SK-MEL-5 (cell line): ENCODE results near the gene ZAR1L. TPM values are rescaled to one million over a fixed set of nuclear protein-coding genes. Genes with fewer than 3 reads are reported as not detected.
"Not testable (repeated sequence)": the region's sequence is repeated elsewhere in the genome, so short reads cannot be mapped to it uniquely, and the experiment has no call there.

Source experiments
- DNase-seq: peaks from one replicate; pipeline ENCODE4 v3.0.0-alpha.2; 2016; ENCODE audit warnings: low read depth, low spot score
- in situ Hi-C: cut with HindIII; loops from 2 replicates; pipeline ENCODE4 v1.10.0; 2016; ENCODE audit warnings: low sequenced_read_pairs, high pct_unique_total_duplicates, low pct_unique_long_range_greater_than_20kb
- polyA plus RNA-seq, 2 experiments: library from polyadenylated mRNA; depleted of rRNA; stranded (reverse); fragments of >200 nt; gene quantifications; 2 replicates each; pipeline ENCODE4 v1.2.3, GENCODE V29; 2015
- total RNA-seq: library from RNA; depleted of rRNA; stranded (reverse); fragments of >200 nt; shearing (Covaris generic); gene quantifications from 2 replicates; pipeline ENCODE4 v1.2.3, GENCODE V29; 2014; rRNA removed

Gene ZAR1L, protein sequence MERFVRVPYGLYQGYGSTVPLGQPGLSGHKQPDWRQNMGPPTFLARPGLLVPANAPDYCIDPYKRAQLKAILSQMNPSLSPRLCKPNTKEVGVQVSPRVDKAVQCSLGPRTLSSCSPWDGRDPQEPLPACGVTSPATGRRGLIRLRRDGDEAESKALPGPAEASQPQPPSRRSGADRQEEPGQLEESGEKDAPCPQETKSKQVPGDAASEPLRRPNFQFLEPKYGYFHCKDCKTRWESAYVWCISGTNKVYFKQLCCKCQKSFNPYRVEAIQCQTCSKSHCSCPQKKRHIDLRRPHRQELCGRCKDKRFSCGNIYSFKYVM
- not detected in 2 replicates for total RNA-seq
- not detected in 2 replicates for polyA plus RNA-seq (2015; cell fraction: cytosol; rRNA removed)
- polyA plus RNA-seq (2015; cell fraction: nucleus; rRNA removed), result not detected in 2 replicates

DNA sequence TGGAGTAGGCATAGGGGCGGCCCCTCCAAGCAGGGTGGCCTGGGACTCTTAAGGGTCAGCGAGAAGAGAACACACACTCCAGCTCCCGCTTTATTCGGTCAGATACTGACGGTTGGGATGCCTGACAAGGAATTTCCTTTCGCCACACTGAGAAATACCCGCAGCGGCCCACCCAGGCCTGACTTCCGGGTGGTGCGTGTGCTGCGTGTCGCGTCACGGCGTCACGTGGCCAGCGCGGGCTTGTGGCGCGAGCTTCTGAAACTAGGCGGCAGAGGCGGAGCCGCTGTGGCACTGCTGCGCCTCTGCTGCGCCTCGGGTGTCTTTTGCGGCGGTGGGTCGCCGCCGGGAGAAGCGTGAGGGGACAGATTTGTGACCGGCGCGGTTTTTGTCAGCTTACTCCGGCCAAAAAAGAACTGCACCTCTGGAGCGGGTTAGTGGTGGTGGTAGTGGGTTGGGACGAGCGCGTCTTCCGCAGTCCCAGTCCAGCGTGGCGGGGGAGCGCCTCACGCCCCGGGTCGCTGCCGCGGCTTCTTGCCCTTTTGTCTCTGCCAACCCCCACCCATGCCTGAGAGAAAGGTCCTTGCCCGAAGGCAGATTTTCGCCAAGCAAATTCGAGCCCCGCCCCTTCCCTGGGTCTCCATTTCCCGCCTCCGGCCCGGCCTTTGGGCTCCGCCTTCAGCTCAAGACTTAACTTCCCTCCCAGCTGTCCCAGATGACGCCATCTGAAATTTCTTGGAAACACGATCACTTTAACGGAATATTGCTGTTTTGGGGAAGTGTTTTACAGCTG, at the start of gene ZAR1L, which contains the start of gene BRCA2:
Gene ZAR1L (minus strand): TSS at position 126 of the 790 bp plus-strand sequence. CDS start 3,438 bp downstream, outside the sequence.
Gene BRCA2 (plus strand): TSS at position 271 of the 790 bp plus-strand sequence. CDS start 953 bp downstream, outside the sequence.
- in situ Hi-C loops, result no loop called here
- DNase-seq, result peak; percentile 88

DNA sequence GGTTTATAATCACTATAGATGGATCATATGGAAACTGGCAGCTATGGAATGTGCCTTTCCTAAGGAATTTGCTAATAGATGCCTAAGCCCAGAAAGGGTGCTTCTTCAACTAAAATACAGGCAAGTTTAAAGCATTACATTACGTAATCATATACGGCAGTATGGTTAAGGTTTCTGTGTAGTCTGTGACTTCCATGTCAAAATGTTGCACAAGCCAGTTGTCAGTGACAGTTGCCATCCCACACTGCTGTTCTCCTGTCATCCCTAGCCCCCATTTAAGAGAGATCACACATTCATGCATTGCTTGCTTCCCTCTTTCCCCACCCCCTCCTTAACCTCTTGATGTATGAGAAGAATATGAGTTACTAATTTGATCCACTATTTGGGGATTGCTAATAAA, 47.4 kb upstream of the ZAR1L start:
- in situ Hi-C loops, result no loop called here
- no peak for DNase-seq

DNA sequence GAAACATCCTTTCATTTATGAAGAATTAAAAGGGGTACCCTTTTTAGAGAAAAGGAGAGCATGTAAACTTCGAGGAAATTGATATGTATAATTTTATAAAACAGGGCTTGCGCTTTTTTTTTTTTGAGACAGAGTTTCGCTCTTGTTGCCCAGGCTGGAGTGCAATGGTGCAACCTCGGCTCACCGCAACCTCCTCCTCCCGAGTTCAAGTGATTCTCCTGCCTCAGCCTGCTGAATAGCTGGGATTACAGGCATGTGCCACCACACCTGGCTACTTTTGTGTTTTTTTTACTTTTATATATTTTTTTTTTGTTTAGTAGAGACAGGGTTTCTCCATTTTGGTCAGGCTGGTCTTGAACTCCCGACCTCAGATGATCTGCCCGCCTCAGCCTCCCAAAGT, 40.8 kb upstream of the ZAR1L start:
- in situ Hi-C loops, DNase-seq: not testable (repeated sequence)

DNA sequence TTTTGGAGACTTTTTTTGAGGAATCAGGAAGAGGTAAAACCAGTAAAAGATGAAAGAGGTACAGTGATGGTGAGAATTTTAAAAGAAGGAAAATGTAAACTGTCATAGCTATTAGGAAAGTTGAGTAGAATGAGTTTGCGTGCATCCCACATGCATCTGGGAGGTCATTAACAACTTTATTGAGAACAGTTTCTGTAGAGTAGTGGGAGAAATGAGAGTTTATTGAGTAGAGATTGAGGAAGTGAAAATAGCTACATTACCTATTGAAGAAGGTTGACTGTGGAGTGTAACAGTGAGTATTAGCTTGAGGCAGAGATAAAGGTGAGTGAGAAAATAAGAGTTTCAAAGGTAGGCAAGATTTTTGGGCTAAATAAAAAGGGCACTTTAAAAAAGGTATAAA, 38.9 kb upstream of the ZAR1L start:
- in situ Hi-C loops, result no loop called here

DNA sequence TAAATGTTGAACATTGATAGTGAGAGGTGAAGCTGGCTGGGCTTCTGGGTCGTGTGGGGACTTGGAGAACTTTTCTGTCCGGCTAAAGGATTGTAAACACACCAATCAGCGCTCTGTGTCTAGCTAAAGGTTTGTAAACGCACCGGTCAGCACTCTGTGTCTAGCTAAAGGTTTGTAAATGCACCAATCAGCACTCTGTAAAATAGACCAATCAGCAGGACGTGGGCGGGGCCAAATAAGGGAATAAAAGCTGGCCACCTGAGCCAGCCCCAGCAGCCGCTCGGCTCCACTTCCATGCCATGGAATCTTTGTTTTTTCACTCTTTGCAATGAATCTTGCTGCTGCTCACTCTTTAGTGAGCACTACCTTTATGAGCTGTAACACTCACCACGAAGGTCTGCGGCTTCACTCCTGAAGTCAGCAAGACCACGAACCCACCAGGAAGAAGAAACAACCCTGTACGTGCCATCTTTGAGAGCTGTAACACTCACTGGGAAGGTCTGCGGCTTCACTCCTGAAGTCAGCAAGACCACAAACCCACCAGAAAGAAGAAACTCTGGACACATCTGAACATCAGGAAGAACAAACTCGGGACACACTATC, 35.8 kb upstream of the ZAR1L start:
- DNase-seq, in situ Hi-C loops: not testable (repeated sequence)

More for the DNA sequence above, 38.9 kb upstream of the ZAR1L start:
- DNase-seq, result no peak

DNA sequence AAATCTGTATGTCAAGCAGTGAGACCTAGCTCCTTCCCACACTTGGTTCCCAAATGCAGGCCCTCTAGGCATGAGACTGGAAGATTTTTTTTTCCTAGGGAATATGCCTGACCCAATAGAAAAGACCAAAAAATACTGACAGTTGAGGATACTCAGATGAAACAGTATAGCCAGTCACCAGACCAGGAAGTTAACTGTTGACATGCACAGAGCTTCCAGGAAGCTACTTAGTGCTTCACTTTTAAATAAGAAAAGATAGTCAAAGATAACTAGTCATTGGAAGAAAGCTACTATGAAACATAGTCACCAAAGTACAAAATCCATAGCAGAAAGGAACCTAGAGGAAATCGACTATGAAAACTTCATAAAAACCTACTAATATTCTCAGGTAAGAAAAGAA, 32.5 kb upstream of the ZAR1L start:
- in situ Hi-C loops, result no loop called here

DNA sequence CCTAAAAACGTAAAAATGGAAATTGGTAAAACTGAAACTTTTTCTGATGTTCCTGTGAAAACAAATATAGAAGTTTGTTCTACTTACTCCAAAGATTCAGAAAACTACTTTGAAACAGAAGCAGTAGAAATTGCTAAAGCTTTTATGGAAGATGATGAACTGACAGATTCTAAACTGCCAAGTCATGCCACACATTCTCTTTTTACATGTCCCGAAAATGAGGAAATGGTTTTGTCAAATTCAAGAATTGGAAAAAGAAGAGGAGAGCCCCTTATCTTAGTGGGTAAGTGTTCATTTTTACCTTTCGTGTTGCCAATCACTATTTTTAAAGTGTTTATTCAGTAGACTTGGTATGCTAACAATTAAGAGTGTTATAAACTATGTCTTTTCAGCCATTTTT, 25.8 kb upstream of the ZAR1L start:
- DNase-seq, result no peak
- in situ Hi-C loops, result no loop called here

More for the DNA sequence above, 32.5 kb upstream of the ZAR1L start:
- DNase-seq, result no peak

DNA sequence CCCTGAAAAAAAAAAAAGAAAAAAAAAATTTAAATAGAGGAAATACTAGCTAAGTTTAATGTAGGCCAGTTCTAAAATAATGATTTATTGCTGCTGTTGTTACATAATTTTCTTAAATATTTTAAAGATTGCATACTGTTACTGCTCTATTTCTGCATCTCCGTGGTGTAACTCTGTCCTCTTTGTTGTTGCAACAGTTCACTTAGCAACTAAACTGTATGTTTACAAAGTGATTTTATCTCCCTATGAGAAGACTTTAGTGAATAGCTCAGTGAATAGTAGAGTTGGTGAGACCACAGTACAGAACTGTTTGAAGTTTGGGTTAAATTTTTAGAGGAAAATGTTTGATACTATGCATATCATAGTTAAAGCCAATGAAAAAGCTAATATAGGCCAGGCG, 19.5 kb upstream of the ZAR1L start:
- in situ Hi-C loops, result no loop called here
- no peak for DNase-seq

DNA sequence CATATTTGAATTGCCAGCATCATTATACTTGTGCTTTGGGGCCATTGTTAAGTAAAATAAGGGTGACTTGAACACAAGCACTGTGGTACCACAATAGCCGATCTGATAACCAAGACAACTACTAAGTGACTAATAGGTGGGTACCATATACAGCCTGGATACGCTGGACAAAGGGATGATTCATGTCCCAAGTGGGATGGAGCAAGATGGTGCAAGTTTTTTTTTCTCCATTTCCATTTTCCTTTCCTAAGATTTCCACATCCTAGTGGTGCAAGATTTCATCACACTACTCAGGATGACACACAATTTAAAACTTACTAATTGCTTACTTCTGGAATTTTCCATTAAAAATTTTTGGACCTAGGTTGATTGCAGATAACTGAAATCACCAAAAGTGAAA, 15.3 kb upstream of the ZAR1L start:
- in situ Hi-C loops, result no loop called here
- DNase-seq, result no peak

DNA sequence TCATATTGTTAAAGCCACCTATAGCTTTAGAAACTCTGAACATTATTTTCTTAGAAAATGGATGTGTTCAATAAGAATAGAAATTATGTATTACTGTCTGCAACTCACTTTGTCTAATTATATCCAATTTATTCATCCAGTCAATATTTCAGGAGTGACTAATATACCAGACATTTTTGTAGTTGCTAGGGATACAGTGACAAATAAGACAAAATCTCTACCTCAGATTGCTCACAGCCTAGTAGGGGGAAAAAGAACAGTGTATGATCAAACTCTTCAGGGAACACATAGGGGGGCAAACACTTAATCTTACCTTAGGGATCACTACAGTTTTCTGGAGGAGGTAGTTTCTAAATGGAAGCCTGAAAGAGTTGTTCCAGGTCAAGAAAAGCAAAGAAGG, 8.7 kb upstream of the ZAR1L start:
- in situ Hi-C loops, result no loop called here
- DNase-seq, result no peak

DNA sequence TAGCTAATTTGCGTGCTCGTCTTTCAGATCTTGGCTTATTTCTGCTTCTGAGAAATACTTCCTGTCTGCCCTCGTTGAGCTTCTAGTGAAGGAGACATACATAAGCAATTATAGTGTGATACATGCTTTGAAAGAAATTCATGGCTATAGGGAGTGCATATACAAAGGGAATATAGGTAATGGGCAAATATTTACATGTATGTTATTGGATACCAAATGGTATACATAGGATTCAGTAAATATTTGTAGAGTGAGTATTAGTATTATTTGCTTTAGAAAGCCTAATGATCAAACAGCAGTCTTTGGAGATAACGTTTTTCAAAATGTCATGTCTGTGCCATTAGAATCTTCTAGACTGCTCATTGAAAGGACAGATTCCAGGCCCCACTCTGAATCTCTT, 5.4 kb upstream of the ZAR1L start:
- DNase-seq, result no peak
- in situ Hi-C loops, result no loop called here

DNA sequence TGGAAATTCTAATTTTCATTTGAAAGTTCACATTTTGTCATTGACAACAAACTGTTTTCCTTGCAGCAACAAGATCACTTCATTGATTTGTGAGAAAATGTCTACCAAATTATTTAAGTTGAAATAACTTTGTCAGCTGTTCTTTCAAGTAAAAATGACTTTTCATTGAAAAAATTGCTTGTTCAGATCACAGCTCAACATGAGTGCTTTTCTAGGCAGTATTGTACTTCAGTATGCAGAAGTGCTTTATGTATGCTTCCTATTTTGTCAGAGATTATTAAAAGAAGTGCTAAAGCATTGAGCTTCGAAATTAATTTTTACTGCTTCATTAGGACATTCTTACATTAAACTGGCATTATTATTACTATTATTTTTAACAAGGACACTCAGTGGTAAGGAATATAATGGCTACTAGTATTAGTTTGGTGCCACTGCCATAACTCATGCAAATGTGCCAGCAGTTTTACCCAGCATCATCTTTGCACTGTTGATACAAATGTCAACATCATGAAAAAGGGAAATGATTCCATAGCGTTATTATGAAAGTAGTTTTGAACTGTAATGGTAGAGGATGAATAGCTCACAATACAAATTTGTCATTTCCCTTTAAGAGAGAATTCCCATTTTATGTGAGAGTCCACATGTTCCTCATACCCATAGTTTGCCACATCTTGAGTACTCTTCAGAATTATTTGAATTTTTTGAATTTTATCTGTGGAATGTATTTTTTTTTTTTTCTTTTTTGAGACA, 2.7 kb upstream of the ZAR1L start:
- DNase-seq, result no peak
- in situ Hi-C loops, result no loop called here

DNA sequence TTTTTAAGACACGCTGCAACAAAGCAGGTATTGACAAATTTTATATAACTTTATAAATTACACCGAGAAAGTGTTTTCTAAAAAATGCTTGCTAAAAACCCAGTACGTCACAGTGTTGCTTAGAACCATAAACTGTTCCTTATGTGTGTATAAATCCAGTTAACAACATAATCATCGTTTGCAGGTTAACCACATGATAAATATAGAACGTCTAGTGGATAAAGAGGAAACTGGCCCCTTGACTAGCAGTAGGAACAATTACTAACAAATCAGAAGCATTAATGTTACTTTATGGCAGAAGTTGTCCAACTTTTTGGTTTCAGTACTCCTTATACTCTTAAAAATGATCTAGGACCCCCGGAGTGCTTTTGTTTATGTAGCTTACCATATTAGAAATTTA, 1.3 kb upstream of the ZAR1L start:
- in situ Hi-C loops, result no loop called here
- peak; percentile 2 for DNase-seq

DNA sequence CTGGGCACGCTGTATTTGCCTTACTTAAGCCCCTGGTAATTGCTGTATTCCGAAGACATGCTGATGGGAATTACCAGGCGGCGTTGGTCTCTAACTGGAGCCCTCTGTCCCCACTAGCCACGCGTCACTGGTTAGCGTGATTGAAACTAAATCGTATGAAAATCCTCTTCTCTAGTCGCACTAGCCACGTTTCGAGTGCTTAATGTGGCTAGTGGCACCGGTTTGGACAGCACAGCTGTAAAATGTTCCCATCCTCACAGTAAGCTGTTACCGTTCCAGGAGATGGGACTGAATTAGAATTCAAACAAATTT, 821 bp upstream of the ZAR1L start:
- no peak for DNase-seq
- in situ Hi-C loops, result no loop called here

DNA sequence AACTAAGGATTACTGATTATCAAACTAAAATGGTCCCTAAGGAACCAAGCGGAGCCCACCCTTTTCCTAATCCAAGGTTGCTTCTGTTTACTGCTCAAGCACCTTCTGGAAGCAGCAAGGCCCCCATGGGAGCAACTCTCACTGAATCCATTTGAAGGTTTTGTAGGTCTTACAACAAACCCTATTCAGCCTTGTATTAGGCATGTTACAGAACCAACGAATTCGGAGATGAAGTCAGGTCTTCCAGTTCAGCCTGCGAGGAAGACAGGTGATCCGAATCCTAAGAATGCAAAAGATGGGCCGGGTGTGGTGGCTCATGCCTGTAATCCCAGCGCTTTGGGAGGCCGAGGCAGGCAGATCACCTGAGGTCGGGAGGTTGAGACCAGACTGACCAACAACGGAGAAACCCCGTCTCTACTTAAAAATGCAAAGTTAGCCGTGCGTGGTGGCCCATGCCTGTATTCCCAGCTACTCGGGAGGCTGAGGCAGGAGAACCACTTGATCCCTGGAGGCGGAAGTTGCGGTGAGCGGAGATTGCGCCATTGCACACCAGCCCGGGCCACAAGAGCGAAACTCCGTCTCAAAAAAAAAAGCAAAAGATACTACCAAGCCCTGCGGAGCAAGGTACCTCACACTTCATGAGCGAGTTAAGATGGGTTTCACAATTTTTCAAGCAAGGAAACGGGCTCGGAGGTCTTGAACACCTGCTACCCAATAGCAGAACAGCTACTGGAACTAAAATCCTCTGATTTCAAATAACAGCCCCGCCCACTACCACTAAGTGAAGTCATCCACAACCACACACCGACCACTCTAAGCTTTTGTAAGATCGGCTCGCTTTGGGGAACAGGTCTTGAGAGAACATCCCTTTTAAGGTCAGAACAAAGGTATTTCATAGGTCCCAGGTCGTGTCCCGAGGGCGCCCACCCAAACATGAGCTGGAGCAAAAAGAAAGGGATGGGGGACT, 609 bp downstream of the ZAR1L start:
- in situ Hi-C loops, result no loop called here
- peak; percentile 39 for DNase-seq

DNA sequence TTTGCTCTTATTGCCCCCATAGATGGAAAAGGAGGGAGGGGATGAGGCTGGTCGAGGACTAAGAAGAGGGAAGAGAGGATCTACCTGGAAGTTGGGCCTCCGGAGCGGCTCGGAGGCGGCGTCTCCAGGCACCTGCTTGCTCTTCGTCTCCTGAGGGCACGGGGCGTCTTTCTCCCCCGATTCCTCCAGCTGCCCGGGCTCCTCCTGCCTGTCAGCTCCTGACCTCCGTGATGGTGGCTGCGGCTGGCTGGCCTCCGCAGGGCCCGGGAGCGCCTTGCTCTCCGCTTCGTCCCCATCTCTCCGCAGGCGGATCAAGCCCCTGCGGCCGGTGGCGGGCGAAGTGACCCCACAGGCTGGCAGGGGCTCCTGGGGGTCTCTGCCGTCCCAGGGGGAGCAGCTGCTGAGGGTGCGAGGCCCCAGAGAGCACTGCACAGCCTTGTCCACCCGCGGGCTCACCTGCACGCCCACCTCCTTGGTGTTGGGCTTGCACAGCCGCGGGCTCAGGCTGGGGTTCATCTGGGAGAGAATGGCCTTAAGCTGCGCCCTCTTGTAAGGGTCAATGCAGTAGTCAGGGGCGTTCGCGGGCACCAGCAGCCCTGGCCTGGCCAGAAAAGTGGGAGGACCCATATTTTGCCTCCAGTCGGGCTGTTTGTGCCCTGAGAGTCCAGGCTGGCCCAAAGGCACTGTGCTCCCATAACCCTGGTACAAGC, 3.8 kb downstream of the ZAR1L start:
- no peak for DNase-seq
- in situ Hi-C loops, result no loop called here
